K562 (cell line): ENCODE measurements around the gene KAZN. TPM values are rescaled to one million over a fixed set of nuclear protein-coding genes. Genes with fewer than 3 reads are reported as not detected.

ENCODE experiments used
- ATAC-seq: fragments of 200-7000 bp; cut with Tn5 transposase; 3 replicates; pipeline ENCODE4 v1.9.1; 2020; ENCODE audit warnings: moderate library complexity
- BruUV-seq: library from RNA; stranded (reverse); fragments of 400-500 nt; replicated peaks from 2 replicates; lab custom pipeline; 2021; lab: Mats Ljungman, UMichigan
- CTCF ChIA-PET: fragments of 300-600 bp; formaldehyde crosslinking; extraction: SDS; loops from one replicate; lab custom pipeline; 2021; ENCODE audit warnings: low intra/inter-chr PET ratio; lab: Yijun Ruan, JAX
- POLR2A ChIA-PET: fragments of 300-600, 350-650 bp; sonication (Branson Sonifier 250); formaldehyde crosslinking; extraction: SDS; loops from one replicate; lab custom pipeline; 2021; ENCODE audit warnings: antibody characterized with exemption, inconsistent platforms; lab: Yijun Ruan, JAX
- DNase-seq, 4 experiments: peaks; one replicate each; pipeline versions ENCODE4 v3.0.0 to v3.0.0-alpha.2; 2011 to 2018; ENCODE audit warnings: low spot score in 3 of 4, mixed read lengths in 3 of 4; ENCODE audit errors: extremely low read depth in 1 of 4
- FAIRE-seq: peaks from 2 replicates; lab custom pipeline; 2011; peaks lifted over from hg19 to GRCh38; lab: Jason Lieb, UNC
- H2AFZ ChIP-seq: 2 replicates; pipeline ENCODE4 v1.6.0; 2011; ENCODE audit warnings: low read depth, low read length, control low read depth, inconsistent platforms
- H3K27ac ChIP-seq: fragments of 200-600 bp; 3 replicates; pipeline ENCODE4 v1.8.0; 2011; ENCODE audit warnings: low read depth, mild to moderate bottlenecking, control low read depth, inconsistent platforms, low read length, moderate library complexity, mixed read lengths; ENCODE audit errors: extremely low read depth
- H3K27me3 ChIP-seq, 2 experiments: fragments of 300-600 bp in 1 of 2; 2 replicates in 1 of 2; 3 replicates in 1 of 2; pipeline versions ENCODE4 v1.6.0 to v1.8.0; 2011; ENCODE audit warnings: inconsistent platforms in 2 of 2, low read length in 2 of 2, mild to moderate bottlenecking in 1 of 2, mixed read lengths in 1 of 2, moderate library complexity in 1 of 2; ENCODE audit not compliant: control insufficient read depth in 2 of 2, insufficient read depth in 2 of 2
- H3K36me3 ChIP-seq: fragments of 300-600 bp; 3 replicates; pipeline ENCODE4 v1.8.0; 2011; ENCODE audit warnings: mild to moderate bottlenecking, low read length, inconsistent platforms; ENCODE audit not compliant: control insufficient read depth, insufficient read depth
- H3K4me1 ChIP-seq, 2 experiments: fragments of 200-600 bp in 1 of 2; replicated peaks in 1 of 2; 2 replicates in 1 of 2; 3 replicates in 1 of 2; pipeline versions ENCODE4 v1.5.1 to v1.8.0; 2011; ENCODE audit warnings: inconsistent platforms in 2 of 2, low read length in 2 of 2, mild to moderate bottlenecking in 1 of 2, mixed read lengths in 1 of 2, moderate library complexity in 1 of 2; ENCODE audit not compliant: control insufficient read depth in 2 of 2, insufficient read depth in 2 of 2
- H3K4me2 ChIP-seq: 2 replicates; pipeline ENCODE4 v1.6.1; 2011; ENCODE audit warnings: low read length, control low read depth, inconsistent platforms, mixed read lengths; ENCODE audit not compliant: insufficient read depth
- H3K4me3 ChIP-seq: fragments of 200-600 bp; sonication (generic), shearing (Covaris generic); 2 replicates; pipeline ENCODE4 v1.5.1; 2016; ENCODE audit warnings: control low read depth, inconsistent platforms
- H3K79me2 ChIP-seq: fragments of 200-600 bp; 3 replicates; pipeline ENCODE4 v1.8.0; 2011; ENCODE audit warnings: low read length, inconsistent platforms; ENCODE audit not compliant: control insufficient read depth, insufficient read depth
- H3K9ac ChIP-seq, 2 experiments: 2 replicates each; pipeline versions ENCODE4 v1.6.0 to v1.6.1; 2011; ENCODE audit warnings: low read depth in 2 of 2, low read length in 2 of 2, control low read depth in 1 of 2, inconsistent platforms in 1 of 2, mild to moderate bottlenecking in 1 of 2, mixed read lengths in 1 of 2; ENCODE audit not compliant: insufficient read depth in 1 of 2
- H3K9me1 ChIP-seq: one replicate; pipeline ENCODE4 v1.6.0; 2011; ENCODE audit warnings: inconsistent platforms, mild to moderate bottlenecking, low read length, moderate library complexity; ENCODE audit not compliant: control insufficient read depth, insufficient read depth
- H3K9me3 ChIP-seq: replicated peaks from 2 replicates; pipeline ENCODE4 v1.5.1; 2011; ENCODE audit warnings: low read depth, low read length, inconsistent platforms; ENCODE audit not compliant: control insufficient read depth, insufficient read depth
- H4K20me1 ChIP-seq: replicated peaks from 2 replicates; pipeline ENCODE4 v1.6.1; 2011; ENCODE audit warnings: low read length, inconsistent platforms, mixed read lengths; ENCODE audit not compliant: control insufficient read depth, insufficient read depth
- CAMTA2 ChIP-seq: fragments of 250-450 bp; sonication (Bioruptor Pico); conservative IDR thresholded peaks from 2 replicates; pipeline ENCODE4 v1.5.1; 2022
- NCOA2 ChIP-seq, 2 experiments: fragments of 450-650 bp; IDR thresholded peaks; 2 replicates each; pipeline ENCODE4 v1.6.1; 2018; ENCODE audit warnings: mild to moderate bottlenecking in 2 of 2, moderate library complexity in 1 of 2; ENCODE audit not compliant: partially characterized antibody in 2 of 2
- RFX1 ChIP-seq: fragments of 450-650 bp; IDR thresholded peaks from 2 replicates; pipeline ENCODE4 v1.6.1; 2016; ENCODE audit warnings: mild to moderate bottlenecking, moderate library complexity
- RUNX1 ChIP-seq: sonication (generic); IDR thresholded peaks from 2 replicates; pipeline ENCODE4 v1.6.1; 2016; ENCODE audit warnings: antibody characterized with exemption, low read depth
- SRSF7 ChIP-seq: fragments of 200-400 bp; formaldehyde crosslinking; optimal IDR thresholded peaks from 2 replicates; pipeline ENCODE3; 2017; ENCODE audit warnings: mild to moderate bottlenecking, low read depth, low read length
- TAF9B ChIP-seq: fragments of 450-650 bp; IDR thresholded peaks from 2 replicates; pipeline ENCODE4 v1.6.1; 2018; ENCODE audit warnings: mild to moderate bottlenecking; ENCODE audit not compliant: partially characterized antibody
- WGBS: fragments of 100-300 bp; shearing (Covaris generic); methylation state at CpG from one replicate; pipeline ENCODE4 v1.1.6; 2016; ENCODE audit warnings: low coverage, mixed read lengths; ENCODE audit not compliant: insufficient coverage; ENCODE audit errors: missing lambda C conversion rate; 5-methylcytosine and 5-hydroxymethylcytosine counted together
- in situ Hi-C: fragments of 300-500 bp; cut with MboI; formaldehyde crosslinking; loops from 4 replicates; pipeline ENCODE4 v1.15.0; 2018; ENCODE audit warnings: inconsistent platforms, mixed read lengths
- intact Hi-C: fragments of 100-400 bp; cut with micrococcal nuclease; formaldehyde crosslinking; loops from 2 replicates; pipeline ENCODE4 v1.14.2; 2022
- polyA plus RNA-seq, 8 experiments: library from polyadenylated mRNA; depleted of rRNA in 4 of 8; stranded (reverse) in 5 of 8; unstranded in 3 of 8; fragments of >200 nt; fragmentation: Nextera tagmentation in 2 of 8; fragmentation: Illumina TruSeq in 1 of 8; extraction: Ambion mirVana in 2 of 8; extraction: Trizol in 1 of 8; gene quantifications; 2 replicates each; pipeline versions ENCODE4 v1.2.1 to v1.2.3, GENCODE V29; 2011 to 2014; ENCODE audit warnings: inconsistent platforms in 1 of 8, missing spikeins in 1 of 8
- total RNA-seq, 7 experiments: library from RNA; depleted of rRNA in 6 of 7; stranded (reverse); fragments of >200 nt in 6 of 7; fragmentation: Illumina TruSeq in 2 of 7; extraction: Trizol in 2 of 7; gene quantifications; 2 replicates each; pipeline versions ENCODE4 v1.2.1 to v1.2.3, GENCODE V29; 2011 to 2021; ENCODE audit warnings: low replicate concordance in 1 of 7
- TF ChIP-seq, protein P1 (sequence below): fragments of 250-450 bp; sonication (Bioruptor Pico); IDR thresholded peaks from 2 replicates; pipeline ENCODE4 v1.4.0; 2020; ENCODE audit warnings: mild to moderate bottlenecking, moderate library complexity, borderline replicate concordance

The KAZN gene
- total and polyA plus RNA-seq, 9 of the 15 experiments (the other 6 are each of a cell fraction or from before 2014, with no cell fraction given) = 2.1 to 21.6 (median 5.4) TPM

DNA sequence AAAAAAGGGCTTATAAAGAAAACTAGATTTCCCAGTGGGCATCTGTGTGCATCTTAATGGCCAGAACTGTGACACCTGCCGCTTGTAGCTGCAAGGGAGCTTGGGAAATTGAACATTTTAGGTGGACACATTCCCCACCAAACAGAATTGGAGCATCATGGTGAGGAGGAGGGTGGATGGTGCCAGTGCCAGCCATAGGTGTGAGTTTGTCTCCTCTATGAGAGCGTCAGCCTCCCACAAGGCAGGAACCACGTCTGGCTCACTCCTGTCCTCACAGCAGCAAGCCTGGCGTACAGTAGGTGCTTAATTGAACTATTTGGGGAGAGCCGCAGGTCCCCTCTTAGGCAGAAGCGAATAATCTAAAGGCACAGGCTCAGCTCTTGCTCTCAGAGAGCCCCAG, 430.6 kb downstream of the KAZN start (continued):
- TF ChIP-seq RUNX1 = no peak
- TF ChIP-seq CAMTA2 (CRISPR knock-in tag) = no peak

GRCh38 chr1:15029786-15030185, 431.3 kb downstream of the KAZN start:
- peak overlapping the region in 1 of 2 experiments; percentile 47; a peak in 2 of 4 replicates for H3K9ac ChIP-seq
- CTCF ChIA-PET = no interaction called here
- no TSS peak for BruUV-seq
- FAIRE-seq (no peak), DNase-seq (no peak), ATAC-seq (no peak)
- H3K27me3 ChIP-seq = no peaks in the 10 kb centered on the region
- H3K79me2 ChIP-seq = no peaks in the 10 kb centered on the region
- H3K36me3 ChIP-seq = peaks cover under 1% of the 10 kb centered on the region; the same call in 1 of the 3 replicates
- 78% methylated on average over 8 of the region's 8 CpGs for WGBS
- H3K9me1 ChIP-seq = no peaks in the 10 kb centered on the region
- 0 out of 2 replicates have a peak, but pooled peaks cover 7% of the 10 kb centered on the region for H4K20me1 ChIP-seq
- no peak overlapping the region for H3K4me3 ChIP-seq
- H3K9me3 ChIP-seq = no peaks in the 10 kb centered on the region
- TF ChIP-seq, protein P1, sequence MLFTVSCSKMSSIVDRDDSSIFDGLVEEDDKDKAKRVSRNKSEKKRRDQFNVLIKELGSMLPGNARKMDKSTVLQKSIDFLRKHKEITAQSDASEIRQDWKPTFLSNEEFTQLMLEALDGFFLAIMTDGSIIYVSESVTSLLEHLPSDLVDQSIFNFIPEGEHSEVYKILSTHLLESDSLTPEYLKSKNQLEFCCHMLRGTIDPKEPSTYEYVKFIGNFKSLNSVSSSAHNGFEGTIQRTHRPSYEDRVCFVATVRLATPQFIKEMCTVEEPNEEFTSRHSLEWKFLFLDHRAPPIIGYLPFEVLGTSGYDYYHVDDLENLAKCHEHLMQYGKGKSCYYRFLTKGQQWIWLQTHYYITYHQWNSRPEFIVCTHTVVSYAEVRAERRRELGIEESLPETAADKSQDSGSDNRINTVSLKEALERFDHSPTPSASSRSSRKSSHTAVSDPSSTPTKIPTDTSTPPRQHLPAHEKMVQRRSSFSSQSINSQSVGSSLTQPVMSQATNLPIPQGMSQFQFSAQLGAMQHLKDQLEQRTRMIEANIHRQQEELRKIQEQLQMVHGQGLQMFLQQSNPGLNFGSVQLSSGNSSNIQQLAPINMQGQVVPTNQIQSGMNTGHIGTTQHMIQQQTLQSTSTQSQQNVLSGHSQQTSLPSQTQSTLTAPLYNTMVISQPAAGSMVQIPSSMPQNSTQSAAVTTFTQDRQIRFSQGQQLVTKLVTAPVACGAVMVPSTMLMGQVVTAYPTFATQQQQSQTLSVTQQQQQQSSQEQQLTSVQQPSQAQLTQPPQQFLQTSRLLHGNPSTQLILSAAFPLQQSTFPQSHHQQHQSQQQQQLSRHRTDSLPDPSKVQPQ (CRISPR knock-in tag) = no peak
- no peak for TF ChIP-seq TAF9B
- TF ChIP-seq SRSF7 = no peak
- TF ChIP-seq NCOA2 (IDR thresholded peaks at IDR 0.05; ENCODE audit: partially characterized antibody in 2 of 2) = no peak
- TF ChIP-seq RFX1 = no peak
- in situ Hi-C loops (loop anchor here (10.0 kb wide), 1 partner anchor 245 kb away; no protein-coding TSS in a partner anchor), intact Hi-C loops (loop anchor here (5.0 kb wide), 2 partner anchors 102 to 257 kb away; no protein-coding TSS in a partner anchor)
- POLR2A ChIA-PET = interaction anchor here (2.1 kb wide), 1 partner anchor 10 kb away, joined by 7 read pairs; no protein-coding TSS in a partner anchor
- H2AFZ ChIP-seq = no peak overlapping the region
- no peak overlapping the region for H3K4me2 ChIP-seq
- no peak overlapping the region for H3K27ac ChIP-seq
- H3K4me1 ChIP-seq = peaks cover 5 to 13% of the 10 kb centered on the region in 2 experiments; a peak in 1 of 5 replicates
